ENCODE results near the gene EOGT. TPM values are rescaled to one million over a fixed set of nuclear protein-coding genes. Genes with fewer than 3 reads are reported as not detected.
A peak's percentile ranks its signal among the peaks of the same experiment; 100 is the strongest.

The EOGT gene
- 10 to 100 TPM; 11.8 to 14.6 (median 12.8) TPM for polyA plus RNA-seq (ENCODE audit: insufficient read length in 4 of 4)

- peak; percentile 69 to 72 (median 70) for DNase-seq (ENCODE audit: low read depth in 4 of 4, low spot score in 3 of 4)
Measured at GRCh38 chr3:69013253-69014021, at the start of gene EOGT. EOGT (minus strand) TSS chr3:69013684; CDS start chr3:69009846, 3,838 bp downstream.

GRCh38 chr3:69059688-69060087, 46.2 kb upstream of the EOGT start:
- DNase-seq (ENCODE audit: low read depth in 4 of 4, low spot score in 3 of 4) = no peak

GRCh38 chr3:69058947-69059224, 45.4 kb upstream of the EOGT start:
- no peak for DNase-seq (ENCODE audit: low read depth in 4 of 4, low spot score in 3 of 4)

- DNase-seq (ENCODE audit: low read depth in 4 of 4, low spot score in 3 of 4) = no peak
Measured at GRCh38 chr3:69058180-69058946, 44.9 kb upstream of the EOGT start.

- no peak for DNase-seq (ENCODE audit: low read depth in 4 of 4, low spot score in 3 of 4)
Measured at GRCh38 chr3:69052472-69052898, 39.0 kb upstream of the EOGT start.

- peak; percentile 97 to 99 (median 98) for DNase-seq (ENCODE audit: low read depth in 4 of 4, low spot score in 3 of 4)
Measured at GRCh38 chr3:69051756-69052471, 38.4 kb upstream of the EOGT start, which contains the start of gene TMF1. TMF1 (minus strand) TSS chr3:69052333; CDS start chr3:69052086, 247 bp downstream.

GRCh38 chr3:69048990-69049389, 35.5 kb upstream of the EOGT start:
- DNase-seq (ENCODE audit: low read depth in 4 of 4, low spot score in 3 of 4) = no peak

- no peak for DNase-seq (ENCODE audit: low read depth in 4 of 4, low spot score in 3 of 4)
Measured at GRCh38 chr3:69044608-69045007, 31.1 kb upstream of the EOGT start.

- no peak for DNase-seq (ENCODE audit: low read depth in 4 of 4, low spot score in 3 of 4)
Measured at GRCh38 chr3:69033470-69033869, 20.0 kb upstream of the EOGT start.

- no peak for DNase-seq (ENCODE audit: low read depth in 4 of 4, low spot score in 3 of 4)
Measured at GRCh38 chr3:69032737-69033136, 19.3 kb upstream of the EOGT start.

- DNase-seq (ENCODE audit: low read depth in 4 of 4, low spot score in 3 of 4) = no peak
Measured at GRCh38 chr3:69032142-69032541, 18.7 kb upstream of the EOGT start.

- DNase-seq (ENCODE audit: low read depth in 4 of 4, low spot score in 3 of 4) = no peak
Measured at GRCh38 chr3:69031635-69032034, 18.2 kb upstream of the EOGT start.

- no peak for DNase-seq (ENCODE audit: low read depth in 4 of 4, low spot score in 3 of 4)
Measured at GRCh38 chr3:69020857-69021256, 7.4 kb upstream of the EOGT start.

GRCh38 chr3:69020424-69020823, 6.9 kb upstream of the EOGT start:
- no peak for DNase-seq (ENCODE audit: low read depth in 4 of 4, low spot score in 3 of 4)

GRCh38 chr3:69016901-69017300, 3.4 kb upstream of the EOGT start:
- DNase-seq (ENCODE audit: low read depth in 4 of 4, low spot score in 3 of 4) = no peak

GRCh38 chr3:69016102-69016501, 2.6 kb upstream of the EOGT start:
- no peak for DNase-seq (ENCODE audit: low read depth in 4 of 4, low spot score in 3 of 4)

- DNase-seq (ENCODE audit: low read depth in 4 of 4, low spot score in 3 of 4) = no peak
Measured at GRCh38 chr3:69014022-69014580, 617 bp upstream of the EOGT start.

GRCh38 chr3:69012800-69013252, 658 bp downstream of the EOGT start:
- DNase-seq (ENCODE audit: low read depth in 4 of 4, low spot score in 3 of 4) = peak in 2 of 4 donors; percentile 22 to 25

- peak in 2 of 4 donors; percentile 27 to 34 for DNase-seq (ENCODE audit: low read depth in 4 of 4, low spot score in 3 of 4)
Measured at GRCh38 chr3:69012100-69012799, 1.2 kb downstream of the EOGT start.

- DNase-seq (ENCODE audit: low read depth in 4 of 4, low spot score in 3 of 4) = no peak
Measured at GRCh38 chr3:69011096-69011730, 2.3 kb downstream of the EOGT start.

Measured in right renal pelvis (tissue), 4 donors.